BE2C (cell line): ENCODE results near the gene ATP8B4.
A peak's percentile ranks its signal among the peaks of the same experiment; 100 is the strongest.

Source experiments
- DNase-seq: peaks from one replicate; pipeline ENCODE4 v3.0.0-alpha.2; 2020
- H3K27me3 ChIP-seq: fragments of 250-450 bp; sonication (Bioruptor Pico); 2 replicates; pipeline ENCODE4 v1.5.1; 2020; ENCODE audit warnings: mild to moderate bottlenecking
- H3K36me3 ChIP-seq: fragments of 250-450 bp; sonication (Bioruptor Pico); 2 replicates; pipeline ENCODE4 v1.5.1; 2020; ENCODE audit warnings: mild to moderate bottlenecking
- H3K4me1 ChIP-seq: fragments of 250-450 bp; sonication (Bioruptor Pico); 2 replicates; pipeline ENCODE4 v1.5.1; 2020
- H3K4me3 ChIP-seq: 2 replicates; pipeline ENCODE4 v1.5.1; 2011; ENCODE audit warnings: low read depth, low read length
- H3K9me3 ChIP-seq: fragments of 250-450 bp; sonication (Bioruptor Pico); 2 replicates; pipeline ENCODE4 v1.5.1; 2020
- CTCF ChIP-seq: IDR thresholded peaks from 2 replicates; pipeline ENCODE4 v1.5.1; 2012; ENCODE audit warnings: mild to moderate bottlenecking, low read depth, low read length

The ATP8B4 gene

GRCh38 chr15:49848282-49848724 lies 270.7 kb downstream of the ATP8B4 start:
- H3K36me3 ChIP-seq: no peaks in the 10 kb centered on the region
- H3K27me3 ChIP-seq: no peaks in the 10 kb centered on the region
- no peaks in the 10 kb centered on the region for H3K4me1 ChIP-seq
- no peak overlapping the region for H3K4me3 ChIP-seq
- H3K9me3 ChIP-seq: no peaks in the 10 kb centered on the region
- no peak for DNase-seq
- no peak for TF ChIP-seq CTCF

GRCh38 chr15:49847423-49848281 lies 271.4 kb downstream of the ATP8B4 start:
- H3K27me3 ChIP-seq: no peaks in the 10 kb centered on the region
- no peak for TF ChIP-seq CTCF
- no peak overlapping the region for H3K4me3 ChIP-seq
- H3K36me3 ChIP-seq: no peaks in the 10 kb centered on the region
- no peak for DNase-seq
- H3K4me1 ChIP-seq: no peaks in the 10 kb centered on the region
- no peaks in the 10 kb centered on the region for H3K9me3 ChIP-seq

DNA sequence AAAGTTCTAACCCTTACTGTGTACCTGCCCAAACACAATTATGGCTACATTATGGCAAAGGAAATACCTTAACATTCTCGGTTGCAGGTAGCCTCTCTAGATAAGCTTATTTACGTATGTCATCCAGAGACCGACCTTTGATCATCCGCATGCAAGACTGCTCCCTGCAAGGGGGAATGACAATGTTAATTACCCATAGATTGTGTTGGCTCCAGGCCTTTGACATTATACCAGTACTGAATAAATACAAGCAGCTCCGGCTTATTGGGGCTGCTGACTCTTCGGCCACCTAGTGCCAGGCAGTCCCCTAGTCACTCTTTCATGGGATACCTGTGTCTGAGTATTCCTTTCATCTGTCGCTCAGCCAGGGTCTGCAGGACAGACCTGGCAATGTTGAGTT lies 274.6 kb downstream of the ATP8B4 start:
- DNase-seq: no peak
- H3K4me3 ChIP-seq: no peak overlapping the region
- H3K36me3 ChIP-seq: no peaks in the 10 kb centered on the region
- no peaks in the 10 kb centered on the region for H3K4me1 ChIP-seq
- H3K9me3 ChIP-seq: no peaks in the 10 kb centered on the region
- TF ChIP-seq CTCF: no peak
- H3K27me3 ChIP-seq: no peaks in the 10 kb centered on the region

DNA sequence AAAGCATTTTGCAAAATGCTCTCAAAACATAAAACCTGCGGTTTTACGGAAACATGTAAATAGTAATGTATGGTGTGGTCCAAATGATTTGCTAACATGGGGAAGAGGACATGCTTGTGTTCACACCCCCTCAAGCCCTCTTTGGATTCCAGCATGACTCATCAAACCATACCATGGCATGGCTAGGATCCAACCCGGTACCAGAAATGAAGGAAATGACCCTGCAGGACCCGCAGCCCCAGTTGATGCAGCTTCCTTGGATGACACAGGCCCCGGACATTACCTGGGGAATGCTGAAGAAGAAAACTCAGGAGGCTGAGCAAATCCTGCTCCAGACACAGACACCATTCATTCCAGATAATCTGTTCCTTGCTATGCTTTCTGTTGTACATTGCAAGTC lies 275.3 kb downstream of the ATP8B4 start:
- Histone ChIP-seq H3K9me3 (no peaks in the 10 kb centered on the region), H3K4me3 (no peak overlapping the region), H3K36me3 (no peaks in the 10 kb centered on the region), H3K27me3 (no peaks in the 10 kb centered on the region), H3K4me1 (no peaks in the 10 kb centered on the region)
- TF ChIP-seq CTCF: no peak
- no peak for DNase-seq

- Histone ChIP-seq H3K4me3 (no peak overlapping the region), H3K27me3 (no peaks in the 10 kb centered on the region), H3K4me1 (no peaks in the 10 kb centered on the region), H3K36me3 (no peaks in the 10 kb centered on the region), H3K9me3 (no peaks in the 10 kb centered on the region)
- no peak for DNase-seq
- no peak for TF ChIP-seq CTCF
Measured at GRCh38 chr15:49842031-49842730, 276.9 kb downstream of the ATP8B4 start.

DNA sequence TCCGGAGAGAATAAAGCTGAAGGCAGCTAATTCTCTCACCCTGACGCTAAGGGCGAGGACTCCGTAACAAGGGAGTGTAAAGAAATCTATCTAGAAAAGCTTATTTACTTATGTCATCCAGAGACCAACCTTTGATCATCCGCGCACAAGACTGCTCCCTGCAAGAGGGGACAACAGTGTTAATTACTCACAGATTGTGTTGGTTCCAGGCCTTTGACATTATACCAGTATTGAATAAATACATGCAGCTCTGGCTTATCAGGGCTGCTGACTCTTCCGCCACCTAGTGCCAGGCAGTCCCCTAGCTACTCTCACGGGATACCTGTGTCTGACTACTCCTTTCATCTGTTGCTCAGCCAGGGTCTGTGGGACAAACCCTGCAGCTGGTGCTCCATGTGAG lies 286.5 kb downstream of the ATP8B4 start:
- Histone ChIP-seq H3K27me3 (no peaks in the 10 kb centered on the region), H3K9me3 (no peaks in the 10 kb centered on the region), H3K4me3 (no peak overlapping the region), H3K36me3 (no peaks in the 10 kb centered on the region), H3K4me1 (no peaks in the 10 kb centered on the region)
- DNase-seq: peak; percentile 6
- TF ChIP-seq CTCF: peak; percentile 29
